ENCODE results near the gene ZNF91. TPM values are rescaled to one million over a fixed set of nuclear protein-coding genes. Genes with fewer than 3 reads are reported as not detected.

Gene ZNF91
- total and polyA plus RNA-seq, 2 donors (not counting 1 experiment from before 2014, with no cell fraction given), result 10.9 to 17.8 TPM

DNA sequence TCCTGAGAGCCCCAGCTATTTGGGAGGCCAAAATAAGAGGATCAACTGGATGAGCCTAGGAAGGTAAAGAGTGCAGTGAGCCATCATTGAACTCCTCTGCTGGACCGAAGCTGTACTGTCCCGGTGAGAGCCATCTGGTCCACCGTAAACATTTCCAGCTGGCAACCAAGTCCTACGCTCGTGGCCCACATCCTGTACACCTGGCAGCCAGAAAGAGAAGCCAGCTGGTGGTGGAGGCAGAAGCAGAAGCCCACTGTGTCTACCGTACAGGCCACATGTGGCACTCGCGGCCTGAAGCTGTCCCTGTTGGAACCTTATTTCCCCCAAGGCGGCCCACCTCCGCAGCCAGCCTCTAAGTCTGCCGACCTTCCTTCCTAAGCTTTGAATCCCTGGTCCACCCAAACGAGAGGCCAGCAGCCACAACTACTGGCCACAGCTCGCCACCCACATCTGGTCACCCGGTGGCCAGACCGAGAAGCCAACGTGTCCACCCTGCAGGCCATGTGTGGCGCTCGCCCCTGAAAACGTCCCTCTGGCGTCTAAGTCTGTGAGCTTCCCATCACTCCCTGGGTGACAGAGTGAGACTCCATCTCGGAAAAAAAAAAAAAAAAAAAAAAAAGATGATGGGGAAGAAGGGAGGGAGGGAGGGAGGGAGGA is 14.2 kb upstream of the ZNF91 start:
- H3K9ac ChIP-seq (ENCODE audit: insufficient read depth, low read length), result no peak overlapping the region
- H3K27ac ChIP-seq (ENCODE audit: insufficient read depth, low read length), result no peak overlapping the region
- TF ChIP-seq, protein P1, sequence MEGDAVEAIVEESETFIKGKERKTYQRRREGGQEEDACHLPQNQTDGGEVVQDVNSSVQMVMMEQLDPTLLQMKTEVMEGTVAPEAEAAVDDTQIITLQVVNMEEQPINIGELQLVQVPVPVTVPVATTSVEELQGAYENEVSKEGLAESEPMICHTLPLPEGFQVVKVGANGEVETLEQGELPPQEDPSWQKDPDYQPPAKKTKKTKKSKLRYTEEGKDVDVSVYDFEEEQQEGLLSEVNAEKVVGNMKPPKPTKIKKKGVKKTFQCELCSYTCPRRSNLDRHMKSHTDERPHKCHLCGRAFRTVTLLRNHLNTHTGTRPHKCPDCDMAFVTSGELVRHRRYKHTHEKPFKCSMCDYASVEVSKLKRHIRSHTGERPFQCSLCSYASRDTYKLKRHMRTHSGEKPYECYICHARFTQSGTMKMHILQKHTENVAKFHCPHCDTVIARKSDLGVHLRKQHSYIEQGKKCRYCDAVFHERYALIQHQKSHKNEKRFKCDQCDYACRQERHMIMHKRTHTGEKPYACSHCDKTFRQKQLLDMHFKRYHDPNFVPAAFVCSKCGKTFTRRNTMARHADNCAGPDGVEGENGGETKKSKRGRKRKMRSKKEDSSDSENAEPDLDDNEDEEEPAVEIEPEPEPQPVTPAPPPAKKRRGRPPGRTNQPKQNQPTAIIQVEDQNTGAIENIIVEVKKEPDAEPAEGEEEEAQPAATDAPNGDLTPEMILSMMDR (conservative IDR thresholded peaks at IDR 0.05 in 1 of 2, IDR thresholded peaks at IDR 0.05 in 1 of 2; ENCODE audit: low read depth in 1 of 2, low read length in 2 of 2), result no peak
- no peak for TF ChIP-seq EZH2 (IDR thresholded peaks at IDR 0.05; ENCODE audit: low read length, missing control alignments)
- DNase-seq (ENCODE audit: low read depth in 2 of 2), result no peak
- H3K36me3 ChIP-seq (ENCODE audit: control insufficient read depth, insufficient read depth, low read length), result no peaks in the 10 kb centered on the region
- H2AFZ ChIP-seq (ENCODE audit: low read length), result no peak overlapping the region
- H3K79me2 ChIP-seq (ENCODE audit: control insufficient read depth, insufficient read depth, low read length), result no peaks in the 10 kb centered on the region
- H3K4me3 ChIP-seq (replicated peaks in 1 of 4; ENCODE audit: control extremely low read depth in 1 of 4, insufficient read depth in 1 of 4, low read depth in 3 of 4, low read length in 4 of 4), result no peak overlapping the region
- H3K4me1 ChIP-seq (ENCODE audit: control insufficient read depth, extremely low read depth, insufficient read depth, low read length), result no peaks in the 10 kb centered on the region
- no peaks in the 10 kb centered on the region for H3K27me3 ChIP-seq (ENCODE audit: control insufficient read depth, insufficient read depth, low read length)
- no peaks in the 10 kb centered on the region for H4K20me1 ChIP-seq (ENCODE audit: control insufficient read depth, extremely low read depth, insufficient read depth, low read length)
- H3K4me2 ChIP-seq (ENCODE audit: extremely low read depth, insufficient read depth, low read length), result no peak overlapping the region
- no peaks in the 10 kb centered on the region for H3K9me3 ChIP-seq (ENCODE audit: control insufficient read depth, insufficient read depth, low read depth, low read length)

DNA sequence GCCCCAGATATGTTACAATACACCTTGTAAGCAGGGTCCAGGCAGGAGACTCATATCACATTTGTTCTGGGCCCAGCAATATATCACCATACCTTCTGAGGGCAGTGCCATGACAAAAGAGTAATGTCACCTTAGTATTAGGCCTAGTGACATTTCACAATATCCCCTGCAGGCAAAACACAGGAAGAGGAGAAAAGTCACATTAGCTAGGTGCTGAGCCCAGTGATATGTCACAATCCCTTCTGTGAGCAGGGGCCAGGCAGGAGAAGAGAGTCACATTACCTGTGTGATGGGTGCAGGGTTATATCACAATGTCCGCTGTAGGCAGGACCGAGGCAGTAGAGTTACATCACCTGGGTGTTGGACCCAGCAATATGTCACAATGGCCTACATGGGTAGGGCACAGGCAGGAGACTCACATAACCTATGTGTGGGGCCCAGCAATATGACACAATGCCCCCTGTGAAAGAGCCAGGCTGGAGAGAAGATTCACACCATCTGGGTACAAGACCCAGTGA is 12.4 kb upstream of the ZNF91 start:
- no peak overlapping the region for H3K4me3 ChIP-seq (replicated peaks in 1 of 4; ENCODE audit: control extremely low read depth in 1 of 4, insufficient read depth in 1 of 4, low read depth in 3 of 4, low read length in 4 of 4)
- H3K4me1 ChIP-seq (ENCODE audit: control insufficient read depth, extremely low read depth, insufficient read depth, low read length), result no peaks in the 10 kb centered on the region
- no peaks in the 10 kb centered on the region for H3K36me3 ChIP-seq (ENCODE audit: control insufficient read depth, insufficient read depth, low read length)
- no peaks in the 10 kb centered on the region for H3K9me3 ChIP-seq (ENCODE audit: control insufficient read depth, insufficient read depth, low read depth, low read length)
- H3K79me2 ChIP-seq (ENCODE audit: control insufficient read depth, insufficient read depth, low read length), result no peaks in the 10 kb centered on the region
- H3K27ac ChIP-seq (ENCODE audit: insufficient read depth, low read length), result no peak overlapping the region
- no peak overlapping the region for H3K4me2 ChIP-seq (ENCODE audit: extremely low read depth, insufficient read depth, low read length)
- H4K20me1 ChIP-seq (ENCODE audit: control insufficient read depth, extremely low read depth, insufficient read depth, low read length), result no peaks in the 10 kb centered on the region
- H3K9ac ChIP-seq (ENCODE audit: insufficient read depth, low read length), result no peak overlapping the region
- no peaks in the 10 kb centered on the region for H3K27me3 ChIP-seq (ENCODE audit: control insufficient read depth, insufficient read depth, low read length)
- no peak for DNase-seq (ENCODE audit: low read depth in 2 of 2)
- no peak overlapping the region for H2AFZ ChIP-seq (ENCODE audit: low read length)
- TF ChIP-seq, protein P1 (conservative IDR thresholded peaks at IDR 0.05 in 1 of 2, IDR thresholded peaks at IDR 0.05 in 1 of 2; ENCODE audit: low read depth in 1 of 2, low read length in 2 of 2), result no peak
- no peak for TF ChIP-seq EZH2 (IDR thresholded peaks at IDR 0.05; ENCODE audit: low read length, missing control alignments)

DNA sequence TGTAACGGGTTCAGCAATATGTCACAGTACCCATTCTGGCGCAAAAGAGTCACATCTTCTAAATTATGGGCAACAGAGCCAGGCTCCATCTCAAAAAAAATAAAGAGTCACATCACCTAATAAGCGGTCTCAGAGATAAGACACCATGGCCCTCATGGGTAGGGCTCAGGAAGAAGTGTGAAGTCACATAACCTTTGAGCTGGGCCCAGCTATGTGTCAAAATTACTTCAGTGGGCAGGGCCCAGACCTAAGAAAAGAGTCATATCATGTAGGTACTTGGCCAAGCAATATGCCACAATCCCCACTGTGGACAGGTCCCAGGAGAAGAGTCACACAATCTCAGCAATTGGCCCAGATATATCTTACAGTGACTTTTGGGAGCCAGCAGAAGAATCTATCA is 11.4 kb upstream of the ZNF91 start:
- no peaks in the 10 kb centered on the region for H4K20me1 ChIP-seq (ENCODE audit: control insufficient read depth, extremely low read depth, insufficient read depth, low read length)
- no peak overlapping the region for H3K9ac ChIP-seq (ENCODE audit: insufficient read depth, low read length)
- H3K4me2 ChIP-seq (ENCODE audit: extremely low read depth, insufficient read depth, low read length), result no peak overlapping the region
- H3K27ac ChIP-seq (ENCODE audit: insufficient read depth, low read length), result no peak overlapping the region
- TF ChIP-seq EZH2 (IDR thresholded peaks at IDR 0.05; ENCODE audit: low read length, missing control alignments), result no peak
- TF ChIP-seq, protein P1 (conservative IDR thresholded peaks at IDR 0.05 in 1 of 2, IDR thresholded peaks at IDR 0.05 in 1 of 2; ENCODE audit: low read depth in 1 of 2, low read length in 2 of 2), result no peak
- no peak for DNase-seq (ENCODE audit: low read depth in 2 of 2)
- no peak overlapping the region for H2AFZ ChIP-seq (ENCODE audit: low read length)
- H3K9me3 ChIP-seq (ENCODE audit: control insufficient read depth, insufficient read depth, low read depth, low read length), result no peaks in the 10 kb centered on the region
- H3K27me3 ChIP-seq (ENCODE audit: control insufficient read depth, insufficient read depth, low read length), result no peaks in the 10 kb centered on the region
- H3K4me1 ChIP-seq (ENCODE audit: control insufficient read depth, extremely low read depth, insufficient read depth, low read length), result no peaks in the 10 kb centered on the region
- H3K4me3 ChIP-seq (replicated peaks in 1 of 4; ENCODE audit: control extremely low read depth in 1 of 4, insufficient read depth in 1 of 4, low read depth in 3 of 4, low read length in 4 of 4), result no peak overlapping the region
- H3K36me3 ChIP-seq (ENCODE audit: control insufficient read depth, insufficient read depth, low read length), result no peaks in the 10 kb centered on the region
- no peaks in the 10 kb centered on the region for H3K79me2 ChIP-seq (ENCODE audit: control insufficient read depth, insufficient read depth, low read length)

Data from fibroblast of lung (primary cell).